Measurements from ENCODE around the gene SLC7A8.

Gene SLC7A8

DNA sequence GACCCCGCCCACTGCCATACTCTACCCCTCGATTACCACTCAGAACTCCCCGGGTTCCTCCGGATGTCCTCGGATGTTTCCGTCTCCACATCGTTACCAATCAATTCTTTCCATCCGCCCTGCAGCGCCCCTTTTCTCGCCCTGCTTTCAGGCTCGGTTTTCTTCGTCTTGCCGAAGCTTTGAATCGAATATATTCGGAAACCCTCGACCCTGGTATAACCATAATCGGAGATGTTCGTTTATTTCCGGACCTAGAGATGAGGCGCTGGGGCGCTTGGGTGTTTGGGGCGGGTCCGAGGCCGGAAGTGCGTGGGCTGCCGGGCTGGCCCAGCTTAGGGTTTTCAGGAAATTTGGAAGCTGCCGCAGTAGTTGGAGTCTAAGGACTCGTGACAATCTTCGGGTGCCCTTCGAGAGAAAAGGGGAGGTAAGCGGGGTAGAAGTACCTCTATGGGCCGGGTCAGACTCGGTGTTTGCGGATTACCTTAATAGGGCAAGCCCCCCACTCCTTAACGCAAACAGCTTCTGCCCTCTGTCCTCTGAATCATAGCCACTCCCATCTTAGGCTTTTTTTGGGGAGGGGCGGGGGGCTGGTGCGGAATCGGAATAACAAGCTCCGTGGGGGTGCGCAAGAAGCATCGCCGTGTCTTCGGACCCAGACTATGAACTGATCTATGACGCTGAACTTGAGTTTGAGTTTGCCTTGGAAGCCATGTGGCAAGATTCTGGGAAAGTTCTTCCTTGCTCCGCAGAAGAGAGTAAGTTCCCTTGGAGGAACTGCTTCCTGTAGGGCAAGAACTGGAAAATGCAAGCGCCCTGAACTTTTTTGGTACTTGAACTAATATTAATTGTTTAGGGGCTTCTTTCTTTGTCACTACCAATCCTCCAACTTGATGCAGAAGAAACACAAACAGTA lies 88.0 kb downstream of the SLC7A8 start, which contains the start of gene C14orf119 (continued):
- TF ChIP-seq, protein P1, sequence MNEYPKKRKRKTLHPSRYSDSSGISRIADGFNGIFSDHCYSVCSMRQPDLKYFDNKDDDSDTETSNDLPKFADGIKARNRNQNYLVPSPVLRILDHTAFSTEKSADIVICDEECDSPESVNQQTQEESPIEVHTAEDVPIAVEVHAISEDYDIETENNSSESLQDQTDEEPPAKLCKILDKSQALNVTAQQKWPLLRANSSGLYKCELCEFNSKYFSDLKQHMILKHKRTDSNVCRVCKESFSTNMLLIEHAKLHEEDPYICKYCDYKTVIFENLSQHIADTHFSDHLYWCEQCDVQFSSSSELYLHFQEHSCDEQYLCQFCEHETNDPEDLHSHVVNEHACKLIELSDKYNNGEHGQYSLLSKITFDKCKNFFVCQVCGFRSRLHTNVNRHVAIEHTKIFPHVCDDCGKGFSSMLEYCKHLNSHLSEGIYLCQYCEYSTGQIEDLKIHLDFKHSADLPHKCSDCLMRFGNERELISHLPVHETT (tag by site-specific recombination; IDR thresholded peaks at IDR 0.05) = no peak
- TF ChIP-seq ZNF654 (tag by site-specific recombination; IDR thresholded peaks at IDR 0.05; ENCODE audit: low read depth) (no peak), ZFP41 (tag by site-specific recombination; IDR thresholded peaks at IDR 0.05; ENCODE audit: borderline replicate concordance) (no peak), GFI1B (tag by site-specific recombination; IDR thresholded peaks at IDR 0.05) (no peak), ZNF623 (tag by site-specific recombination; IDR thresholded peaks at IDR 0.05) (no peak), ZNF544 (tag by site-specific recombination; IDR thresholded peaks at IDR 0.05) (no peak), ZNF76 (tag by site-specific recombination; IDR thresholded peaks at IDR 0.05; ENCODE audit: borderline replicate concordance, low read depth) (0 out of 2 replicates have a peak, but pooled peaks have one; percentile 52), ZNF626 (tag by site-specific recombination; IDR thresholded peaks at IDR 0.05) (no peak), ZNF629 (tag by site-specific recombination; IDR thresholded peaks at IDR 0.05) (peak; percentile 48), YY1 (tag by site-specific recombination; IDR thresholded peaks at IDR 0.05) (no peak), ZNF701 (tag by site-specific recombination; IDR thresholded peaks at IDR 0.05) (no peak), ZNF768 (tag by site-specific recombination; IDR thresholded peaks at IDR 0.05) (no peak), ZNF830 (tag by site-specific recombination; IDR thresholded peaks at IDR 0.05; ENCODE audit: low read depth) (no peak), ZBTB8A (tag by site-specific recombination; IDR thresholded peaks at IDR 0.05) (peak; percentile 64), ZNF23 (tag by site-specific recombination; IDR thresholded peaks at IDR 0.05; ENCODE audit: borderline replicate concordance) (no peak), ZNF292 (tag by site-specific recombination; IDR thresholded peaks at IDR 0.05; ENCODE audit: borderline replicate concordance, low read depth) (no peak), ZNF549 (tag by site-specific recombination; IDR thresholded peaks at IDR 0.05) (no peak), ZNF658 (tag by site-specific recombination; IDR thresholded peaks at IDR 0.05) (no peak), ZNF677 (tag by site-specific recombination; IDR thresholded peaks at IDR 0.05) (no peak), ZXDB (tag by site-specific recombination; IDR thresholded peaks at IDR 0.05) (peak; percentile 18; the same call in 1 of the 2 replicates), ZNF558 (tag by site-specific recombination; IDR thresholded peaks at IDR 0.05) (no peak), ZEB2 (tag by site-specific recombination; IDR thresholded peaks at IDR 0.05) (0 out of 2 replicates have a peak, but pooled peaks have one; percentile 15), ZBTB20 (tag by site-specific recombination; IDR thresholded peaks at IDR 0.05) (peak; percentile 93), ZNF175 (tag by site-specific recombination; IDR thresholded peaks at IDR 0.05) (no peak)
- TF ChIP-seq, protein P2, sequence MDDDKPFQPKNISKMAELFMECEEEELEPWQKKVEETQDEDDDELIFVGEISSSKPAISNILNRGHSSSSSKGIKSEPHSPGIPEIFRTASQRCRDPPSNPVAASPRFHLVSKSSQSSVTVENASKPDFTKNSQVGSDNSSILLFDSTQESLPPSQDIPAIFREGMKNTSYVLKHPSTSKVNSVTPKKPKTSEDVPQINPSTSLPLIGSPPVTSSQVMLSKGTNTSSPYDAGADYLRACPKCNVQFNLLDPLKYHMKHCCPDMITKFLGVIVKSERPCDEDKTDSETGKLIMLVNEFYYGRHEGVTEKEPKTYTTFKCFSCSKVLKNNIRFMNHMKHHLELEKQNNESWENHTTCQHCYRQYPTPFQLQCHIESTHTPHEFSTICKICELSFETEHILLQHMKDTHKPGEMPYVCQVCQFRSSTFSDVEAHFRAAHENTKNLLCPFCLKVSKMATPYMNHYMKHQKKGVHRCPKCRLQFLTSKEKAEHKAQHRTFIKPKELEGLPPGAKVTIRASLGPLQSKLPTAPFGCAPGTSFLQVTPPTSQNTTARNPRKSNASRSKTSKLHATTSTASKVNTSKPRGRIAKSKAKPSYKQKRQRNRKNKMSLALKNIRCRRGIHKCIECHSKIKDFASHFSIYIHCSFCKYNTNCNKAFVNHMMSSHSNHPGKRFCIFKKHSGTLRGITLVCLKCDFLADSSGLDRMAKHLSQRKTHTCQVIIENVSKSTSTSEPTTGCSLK (tag by site-specific recombination; IDR thresholded peaks at IDR 0.05) = no peak
- TF ChIP-seq, protein P3, sequence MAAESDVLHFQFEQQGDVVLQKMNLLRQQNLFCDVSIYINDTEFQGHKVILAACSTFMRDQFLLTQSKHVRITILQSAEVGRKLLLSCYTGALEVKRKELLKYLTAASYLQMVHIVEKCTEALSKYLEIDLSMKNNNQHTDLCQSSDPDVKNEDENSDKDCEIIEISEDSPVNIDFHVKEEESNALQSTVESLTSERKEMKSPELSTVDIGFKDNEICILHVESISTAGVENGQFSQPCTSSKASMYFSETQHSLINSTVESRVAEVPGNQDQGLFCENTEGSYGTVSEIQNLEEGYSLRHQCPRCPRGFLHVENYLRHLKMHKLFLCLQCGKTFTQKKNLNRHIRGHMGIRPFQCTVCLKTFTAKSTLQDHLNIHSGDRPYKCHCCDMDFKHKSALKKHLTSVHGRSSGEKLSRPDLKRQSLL (tag by site-specific recombination; IDR thresholded peaks at IDR 0.05) = no peak
- TF ChIP-seq, protein P4, sequence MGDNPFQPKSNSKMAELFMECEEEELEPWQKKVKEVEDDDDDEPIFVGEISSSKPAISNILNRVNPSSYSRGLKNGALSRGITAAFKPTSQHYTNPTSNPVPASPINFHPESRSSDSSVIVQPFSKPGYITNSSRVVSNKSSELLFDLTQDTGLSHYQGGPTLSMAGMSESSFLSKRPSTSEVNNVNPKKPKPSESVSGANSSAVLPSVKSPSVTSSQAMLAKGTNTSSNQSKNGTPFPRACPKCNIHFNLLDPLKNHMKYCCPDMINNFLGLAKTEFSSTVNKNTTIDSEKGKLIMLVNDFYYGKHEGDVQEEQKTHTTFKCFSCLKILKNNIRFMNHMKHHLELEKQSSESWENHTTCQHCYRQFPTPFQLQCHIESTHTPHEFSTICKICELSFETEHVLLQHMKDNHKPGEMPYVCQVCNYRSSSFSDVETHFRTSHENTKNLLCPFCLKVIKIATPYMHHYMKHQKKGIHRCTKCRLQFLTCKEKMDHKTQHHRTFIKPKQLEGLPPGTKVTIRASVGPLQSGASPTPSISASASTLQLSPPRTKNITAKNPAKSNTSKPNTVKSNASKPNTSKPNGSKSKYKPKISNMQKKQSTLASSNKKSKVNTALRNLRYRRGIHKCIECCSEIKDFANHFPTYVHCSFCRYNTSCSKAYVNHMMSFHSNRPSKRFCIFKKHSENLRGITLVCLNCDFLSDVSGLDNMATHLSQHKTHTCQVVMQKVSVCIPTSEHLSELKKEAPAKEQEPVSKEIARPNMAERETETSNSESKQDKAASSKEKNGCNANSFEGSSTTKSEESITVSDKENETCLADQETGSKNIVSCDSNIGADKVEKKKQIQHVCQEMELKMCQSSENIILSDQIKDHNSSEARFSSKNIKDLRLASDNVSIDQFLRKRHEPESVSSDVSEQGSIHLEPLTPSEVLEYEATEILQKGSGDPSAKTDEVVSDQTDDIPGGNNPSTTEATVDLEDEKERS (tag by site-specific recombination; IDR thresholded peaks at IDR 0.05) = no peak
- TF ChIP-seq, protein P5, sequence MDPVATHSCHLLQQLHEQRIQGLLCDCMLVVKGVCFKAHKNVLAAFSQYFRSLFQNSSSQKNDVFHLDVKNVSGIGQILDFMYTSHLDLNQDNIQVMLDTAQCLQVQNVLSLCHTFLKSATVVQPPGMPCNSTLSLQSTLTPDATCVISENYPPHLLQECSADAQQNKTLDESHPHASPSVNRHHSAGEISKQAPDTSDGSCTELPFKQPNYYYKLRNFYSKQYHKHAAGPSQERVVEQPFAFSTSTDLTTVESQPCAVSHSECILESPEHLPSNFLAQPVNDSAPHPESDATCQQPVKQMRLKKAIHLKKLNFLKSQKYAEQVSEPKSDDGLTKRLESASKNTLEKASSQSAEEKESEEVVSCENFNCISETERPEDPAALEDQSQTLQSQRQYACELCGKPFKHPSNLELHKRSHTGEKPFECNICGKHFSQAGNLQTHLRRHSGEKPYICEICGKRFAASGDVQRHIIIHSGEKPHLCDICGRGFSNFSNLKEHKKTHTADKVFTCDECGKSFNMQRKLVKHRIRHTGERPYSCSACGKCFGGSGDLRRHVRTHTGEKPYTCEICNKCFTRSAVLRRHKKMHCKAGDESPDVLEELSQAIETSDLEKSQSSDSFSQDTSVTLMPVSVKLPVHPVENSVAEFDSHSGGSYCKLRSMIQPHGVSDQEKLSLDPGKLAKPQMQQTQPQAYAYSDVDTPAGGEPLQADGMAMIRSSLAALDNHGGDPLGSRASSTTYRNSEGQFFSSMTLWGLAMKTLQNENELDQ (tag by site-specific recombination; IDR thresholded peaks at IDR 0.05; ENCODE audit: low read depth) = no peak
